ENCODE measurements around the gene GLB1L3.
"Not testable (repeated sequence)": the region's sequence is repeated elsewhere in the genome, so short reads cannot be mapped to it uniquely, and the experiment has no call there.

Gene GLB1L3

GRCh38 chr11:134272381-134273316, 3.5 kb upstream of the GLB1L3 start:
- no peaks in the 10 kb centered on the region for H3K36me3 ChIP-seq (ENCODE audit: control insufficient read depth in 1 of 2, insufficient read depth in 2 of 2, low read length in 2 of 2)
- H3K4me3 ChIP-seq (ENCODE audit: low read depth in 1 of 2, low read length in 2 of 2): no peak overlapping the region
- H3K4me1 ChIP-seq (ENCODE audit: control insufficient read depth in 1 of 2, insufficient read depth in 2 of 2, low read length in 2 of 2): peaks cover 3 to 10% of the 10 kb centered on the region in 2 donors
- no peak overlapping the region for H3K27ac ChIP-seq (ENCODE audit: low read depth, low read length)
- H3K27me3 ChIP-seq (ENCODE audit: control insufficient read depth in 1 of 2, insufficient read depth in 2 of 2, low read length in 2 of 2): peaks cover 52 to 65% of the 10 kb centered on the region in 2 donors
- H3K9ac ChIP-seq (ENCODE audit: low read depth in 1 of 2, low read length in 2 of 2): no peak overlapping the region
- H3K9me3 ChIP-seq (ENCODE audit: control insufficient read depth in 1 of 2, low read length in 2 of 2): no peaks in the 10 kb centered on the region

- Histone ChIP-seq H3K27ac (ENCODE audit: low read depth, low read length) (no peak overlapping the region), H3K4me1 (ENCODE audit: control insufficient read depth in 1 of 2, insufficient read depth in 2 of 2, low read length in 2 of 2) (peaks cover 3 to 10% of the 10 kb centered on the region in 2 donors), H3K9ac (ENCODE audit: low read depth in 1 of 2, low read length in 2 of 2) (no peak overlapping the region), H3K27me3 (ENCODE audit: control insufficient read depth in 1 of 2, insufficient read depth in 2 of 2, low read length in 2 of 2) (peaks cover 56 to 68% of the 10 kb centered on the region in 2 donors), H3K4me3 (ENCODE audit: low read depth in 1 of 2, low read length in 2 of 2) (no peak overlapping the region), H3K9me3 (ENCODE audit: control insufficient read depth in 1 of 2, low read length in 2 of 2) (no peaks in the 10 kb centered on the region), H3K36me3 (ENCODE audit: control insufficient read depth in 1 of 2, insufficient read depth in 2 of 2, low read length in 2 of 2) (no peaks in the 10 kb centered on the region)
These were observed 2.9 kb upstream of the GLB1L3 start for GRCh38 chr11:134273317-134273712.

- no peaks in the 10 kb centered on the region for H3K36me3 ChIP-seq (ENCODE audit: control insufficient read depth in 1 of 2, insufficient read depth in 2 of 2, low read length in 2 of 2)
- peak overlapping the region in 1 of 2 donors; percentile 66 for H3K4me3 ChIP-seq (ENCODE audit: low read depth in 1 of 2, low read length in 2 of 2)
- H3K27ac ChIP-seq (ENCODE audit: low read depth, low read length): no peak overlapping the region
These were observed 1.0 kb upstream of the GLB1L3 start for GRCh38 chr11:134275188-134275533.

GRCh38 chr11:134276396-134277182, 410 bp downstream of the GLB1L3 start:
- no peaks in the 10 kb centered on the region for H3K36me3 ChIP-seq (ENCODE audit: control insufficient read depth in 1 of 2, insufficient read depth in 2 of 2, low read length in 2 of 2)
- peaks cover 60 to 64% of the 10 kb centered on the region in 2 donors for H3K27me3 ChIP-seq (ENCODE audit: control insufficient read depth in 1 of 2, insufficient read depth in 2 of 2, low read length in 2 of 2)
- no peak overlapping the region for H3K27ac ChIP-seq (ENCODE audit: low read depth, low read length)
- no peak overlapping the region for H3K9ac ChIP-seq (ENCODE audit: low read depth in 1 of 2, low read length in 2 of 2)
- peaks cover 3 to 10% of the 10 kb centered on the region in 2 donors for H3K4me1 ChIP-seq (ENCODE audit: control insufficient read depth in 1 of 2, insufficient read depth in 2 of 2, low read length in 2 of 2)
- peak overlapping the region; percentile 63 to 66 for H3K4me3 ChIP-seq (ENCODE audit: low read depth in 1 of 2, low read length in 2 of 2)
- no peaks in the 10 kb centered on the region for H3K9me3 ChIP-seq (ENCODE audit: control insufficient read depth in 1 of 2, low read length in 2 of 2)

More at GRCh38 chr11:134275188-134275533, 1.0 kb upstream of the GLB1L3 start:
- no peak overlapping the region for H3K9ac ChIP-seq (ENCODE audit: low read depth in 1 of 2, low read length in 2 of 2)
- H3K9me3 ChIP-seq (ENCODE audit: control insufficient read depth in 1 of 2, low read length in 2 of 2): no peaks in the 10 kb centered on the region
- H3K4me1 ChIP-seq (ENCODE audit: control insufficient read depth in 1 of 2, insufficient read depth in 2 of 2, low read length in 2 of 2): peaks cover 3 to 10% of the 10 kb centered on the region in 2 donors
- peaks cover 63 to 72% of the 10 kb centered on the region in 2 donors for H3K27me3 ChIP-seq (ENCODE audit: control insufficient read depth in 1 of 2, insufficient read depth in 2 of 2, low read length in 2 of 2)

GRCh38 chr11:134277183-134278001, 1.2 kb downstream of the GLB1L3 start:
- H3K27ac ChIP-seq (ENCODE audit: low read depth, low read length): no peak overlapping the region
- H3K9me3 ChIP-seq (ENCODE audit: control insufficient read depth in 1 of 2, low read length in 2 of 2): no peaks in the 10 kb centered on the region
- no peak overlapping the region for H3K9ac ChIP-seq (ENCODE audit: low read depth in 1 of 2, low read length in 2 of 2)
- H3K27me3 ChIP-seq (ENCODE audit: control insufficient read depth in 1 of 2, insufficient read depth in 2 of 2, low read length in 2 of 2): peaks cover 55 to 58% of the 10 kb centered on the region in 2 donors
- no peaks in the 10 kb centered on the region for H3K36me3 ChIP-seq (ENCODE audit: control insufficient read depth in 1 of 2, insufficient read depth in 2 of 2, low read length in 2 of 2)
- no peak overlapping the region for H3K4me3 ChIP-seq (ENCODE audit: low read depth in 1 of 2, low read length in 2 of 2)
- H3K4me1 ChIP-seq (ENCODE audit: control insufficient read depth in 1 of 2, insufficient read depth in 2 of 2, low read length in 2 of 2): peaks cover 3 to 10% of the 10 kb centered on the region in 2 donors

- Histone ChIP-seq H3K4me1 (ENCODE audit: control insufficient read depth in 1 of 2, insufficient read depth in 2 of 2, low read length in 2 of 2) (peaks cover 3 to 10% of the 10 kb centered on the region in 2 donors), H3K9me3 (ENCODE audit: control insufficient read depth in 1 of 2, low read length in 2 of 2) (no peaks in the 10 kb centered on the region), H3K36me3 (ENCODE audit: control insufficient read depth in 1 of 2, insufficient read depth in 2 of 2, low read length in 2 of 2) (no peaks in the 10 kb centered on the region), H3K4me3 (ENCODE audit: low read depth in 1 of 2, low read length in 2 of 2) (no peak overlapping the region), H3K27ac (ENCODE audit: low read depth, low read length) (no peak overlapping the region), H3K9ac (ENCODE audit: low read depth in 1 of 2, low read length in 2 of 2) (no peak overlapping the region), H3K27me3 (ENCODE audit: control insufficient read depth in 1 of 2, insufficient read depth in 2 of 2, low read length in 2 of 2) (peaks cover 48 to 49% of the 10 kb centered on the region in 2 donors)
These were observed 2.2 kb downstream of the GLB1L3 start for GRCh38 chr11:134278356-134278755.

- H3K4me3 ChIP-seq (ENCODE audit: low read depth in 1 of 2, low read length in 2 of 2); H3K9ac ChIP-seq (ENCODE audit: low read depth in 1 of 2, low read length in 2 of 2); H3K4me1 ChIP-seq (ENCODE audit: control insufficient read depth in 1 of 2, insufficient read depth in 2 of 2, low read length in 2 of 2); H3K9me3 ChIP-seq (ENCODE audit: control insufficient read depth in 1 of 2, low read length in 2 of 2); H3K36me3 ChIP-seq (ENCODE audit: control insufficient read depth in 1 of 2, insufficient read depth in 2 of 2, low read length in 2 of 2); H3K27ac ChIP-seq (ENCODE audit: low read depth, low read length): not testable (repeated sequence)
- H3K27me3 ChIP-seq (ENCODE audit: control insufficient read depth in 1 of 2, insufficient read depth in 2 of 2, low read length in 2 of 2): peaks cover 18 to 21% of the 10 kb centered on the region in 2 donors
These were observed 5.5 kb downstream of the GLB1L3 start for GRCh38 chr11:134281635-134282034.

GRCh38 chr11:134282121-134283045, 6.2 kb downstream of the GLB1L3 start:
- no peak overlapping the region for H3K4me3 ChIP-seq (ENCODE audit: low read depth in 1 of 2, low read length in 2 of 2)
- no peaks in the 10 kb centered on the region for H3K9me3 ChIP-seq (ENCODE audit: control insufficient read depth in 1 of 2, low read length in 2 of 2)
- no peak overlapping the region for H3K9ac ChIP-seq (ENCODE audit: low read depth in 1 of 2, low read length in 2 of 2)
- no peak overlapping the region for H3K27ac ChIP-seq (ENCODE audit: low read depth, low read length)
- H3K27me3 ChIP-seq (ENCODE audit: control insufficient read depth in 1 of 2, insufficient read depth in 2 of 2, low read length in 2 of 2): peaks cover 10 to 14% of the 10 kb centered on the region in 2 donors
- H3K36me3 ChIP-seq (ENCODE audit: control insufficient read depth in 1 of 2, insufficient read depth in 2 of 2, low read length in 2 of 2): no peaks in the 10 kb centered on the region
- no peaks in the 10 kb centered on the region for H3K4me1 ChIP-seq (ENCODE audit: control insufficient read depth in 1 of 2, insufficient read depth in 2 of 2, low read length in 2 of 2)

Measured in duodenal mucosa (tissue), 2 donors.